Endothelial cell of umbilical vein (primary cell): Measurements from ENCODE around the gene HK1. TPM values are rescaled to one million over a fixed set of nuclear protein-coding genes. Genes with fewer than 3 reads are reported as not detected.

Source experiments
- BruUV-seq: library from RNA; stranded (reverse); fragments of 400-500 nt; replicated peaks from 2 replicates; lab custom pipeline; 2021; lab: Mats Ljungman, UMichigan
- CTCF ChIA-PET: fragments of 300-600, 350-600 bp; sonication (Branson Sonifier 250); formaldehyde crosslinking; loops from one replicate; lab custom pipeline; 2021; ENCODE audit warnings: antibody characterized with exemption, inconsistent platforms; lab: Charles Lee
- POLR2A ChIA-PET: fragments of 300-600, 350-600 bp; sonication (Branson Sonifier 250); formaldehyde crosslinking; loops from one replicate; lab custom pipeline; 2021; ENCODE audit warnings: antibody characterized with exemption, inconsistent platforms; lab: Charles Lee
- DNase-seq: peaks from one replicate; pipeline ENCODE4 v3.0.0-alpha.2; 2011; ENCODE audit warnings: low read depth, low spot score
- FAIRE-seq: peaks from 2 replicates; lab custom pipeline; 2011; peaks lifted over from hg19 to GRCh38; lab: Jason Lieb, UNC
- H2AFZ ChIP-seq: 2 replicates; pipeline ENCODE4 v1.6.0; 2012; ENCODE audit warnings: low read depth, low read length, control low read depth, inconsistent platforms
- H3K27ac ChIP-seq: 2 replicates; pipeline ENCODE4 v1.5.1; 2011; ENCODE audit warnings: low read depth, mild to moderate bottlenecking, control low read depth, low read length, moderate library complexity; ENCODE audit not compliant: insufficient read depth
- H3K27me3 ChIP-seq, 2 experiments: 2 replicates each; pipeline versions ENCODE4 v1.6.0 to v1.6.1; 2011; ENCODE audit warnings: low read length in 2 of 2, mixed read lengths in 1 of 2; ENCODE audit not compliant: control insufficient read depth in 2 of 2, insufficient read depth in 2 of 2
- H3K36me3 ChIP-seq, 2 experiments: 2 replicates in 1 of 2; 3 replicates in 1 of 2; pipeline ENCODE4 v1.5.1; 2011; ENCODE audit warnings: low read length in 2 of 2, mild to moderate bottlenecking in 1 of 2, moderate library complexity in 1 of 2; ENCODE audit not compliant: control insufficient read depth in 2 of 2, insufficient read depth in 2 of 2; ENCODE audit errors: extremely low read depth in 1 of 2
- H3K4me1 ChIP-seq: 3 replicates; pipeline ENCODE4 v1.5.1; 2011; ENCODE audit warnings: mild to moderate bottlenecking, low read length; ENCODE audit not compliant: control insufficient read depth, insufficient read depth; ENCODE audit errors: extremely low read depth
- H3K4me2 ChIP-seq: 2 replicates; pipeline ENCODE4 v1.6.1; 2011; ENCODE audit warnings: low read length, control low read depth, mixed read lengths; ENCODE audit not compliant: insufficient read depth
- H3K4me3 ChIP-seq, 3 experiments: fragments of 200-600 bp in 1 of 3; sonication (generic), shearing (Covaris generic) in 1 of 3; replicated peaks in 1 of 3; 2 replicates each; pipeline ENCODE4 v1.5.1; 2011 to 2016; ENCODE audit warnings: control low read depth in 3 of 3, low read length in 3 of 3, mild to moderate bottlenecking in 2 of 3, inconsistent platforms in 1 of 3, low read depth in 1 of 3, moderate library complexity in 1 of 3; ENCODE audit not compliant: insufficient read depth in 1 of 3
- H3K79me2 ChIP-seq: 2 replicates; pipeline ENCODE4 v1.6.0; 2012; ENCODE audit warnings: low read length, inconsistent platforms; ENCODE audit not compliant: control insufficient read depth, insufficient read depth
- H3K9ac ChIP-seq: replicated peaks from 2 replicates; pipeline ENCODE3; 2011; ENCODE audit warnings: low read length, control low read depth; ENCODE audit not compliant: insufficient read depth; ENCODE audit errors: extremely low read depth
- H3K9me1 ChIP-seq: replicated peaks from 3 replicates; pipeline ENCODE4 v1.6.0; 2011; ENCODE audit warnings: mild to moderate bottlenecking, low read length; ENCODE audit not compliant: control insufficient read depth, insufficient read depth; ENCODE audit errors: extremely low read depth
- H3K9me3 ChIP-seq: replicated peaks from 2 replicates; pipeline ENCODE4 v1.5.1; 2012; ENCODE audit warnings: low read length, inconsistent platforms; ENCODE audit not compliant: control insufficient read depth, insufficient read depth
- H4K20me1 ChIP-seq: replicated peaks from 2 replicates; pipeline ENCODE3; 2011; ENCODE audit warnings: mild to moderate bottlenecking, low read length; ENCODE audit not compliant: control insufficient read depth, insufficient read depth; ENCODE audit errors: extremely low read depth
- CTCF ChIP-seq, 2 donors: IDR thresholded peaks; 1 replicate in 1 of 2; 2 replicates in 1 of 2; pipeline ENCODE4 v1.5.1; 2011; ENCODE audit warnings: low read length in 2 of 2, mild to moderate bottlenecking in 2 of 2, moderate library complexity in 2 of 2, control low read depth in 1 of 2, inconsistent platforms in 1 of 2, low read depth in 1 of 2; ENCODE audit not compliant: insufficient read depth in 1 of 2; ENCODE audit errors: extremely low read depth in 1 of 2
- EZH2 ChIP-seq: IDR thresholded peaks from 2 replicates; pipeline ENCODE4 v1.6.1; 2012; ENCODE audit warnings: borderline replicate concordance, low read depth, mild to moderate bottlenecking, moderate library complexity, low read length, inconsistent platforms; ENCODE audit not compliant: severe bottlenecking
- FOS ChIP-seq: IDR thresholded peaks from 2 replicates; pipeline ENCODE4 v1.6.1; 2011; ENCODE audit warnings: mild to moderate bottlenecking, low read length, moderate library complexity, borderline replicate concordance; ENCODE audit not compliant: insufficient read depth
- JUN ChIP-seq: IDR thresholded peaks from 2 replicates; pipeline ENCODE4 v1.6.1; 2011; ENCODE audit warnings: borderline replicate concordance, low read depth; ENCODE audit not compliant: insufficient read length, insufficient read depth
- MYC ChIP-seq: IDR thresholded peaks from one replicate; pipeline ENCODE4 v1.6.1; 2011; ENCODE audit warnings: mild to moderate bottlenecking, low read depth, low read length
- POLR2A ChIP-seq: IDR thresholded peaks from 2 replicates; pipeline ENCODE4 v1.6.1; 2012; ENCODE audit warnings: low read depth, mild to moderate bottlenecking, control low read depth, low read length
- POLR2AphosphoS5 ChIP-seq: IDR thresholded peaks from 2 replicates; pipeline ENCODE4 v1.6.1; 2012; ENCODE audit warnings: low read depth, mild to moderate bottlenecking, control low read depth, low read length, moderate library complexity; ENCODE audit not compliant: insufficient read depth
- dilution Hi-C: fragments of 300-500 bp; cut with MboI; formaldehyde crosslinking; loops from one replicate; pipeline ENCODE4 v1.15.0; 2019; ENCODE audit warnings: low sequenced_read_pairs; ENCODE audit not compliant: extremely low pct_ligation_motif_present
- intact Hi-C: fragments of 100-400 bp; cut with micrococcal nuclease; formaldehyde crosslinking; loops from one replicate; pipeline ENCODE4 v1.10.0; 2022
- polyA plus RNA-seq, 4 experiments: library from polyadenylated mRNA; depleted of rRNA in 3 of 4; stranded (reverse) in 3 of 4; unstranded in 1 of 4; fragments of >200 nt; gene quantifications; 2 replicates each; pipeline versions ENCODE4 v1.2.1 to v1.2.3, GENCODE V29; 2011 to 2012; ENCODE audit warnings: missing spikeins in 1 of 4
- total RNA-seq: library from RNA; stranded (reverse); gene quantifications from 2 replicates; pipeline ENCODE4 v1.2.3, GENCODE V29; 2021
- TF ChIP-seq, protein P1 (sequence below): IDR thresholded peaks from 2 replicates; pipeline ENCODE4 v1.6.1; 2011; ENCODE audit not compliant: insufficient read depth, insufficient read length

Gene HK1
- total and polyA plus RNA-seq, 2 donors (not counting 3 experiments of a cell fraction or from before 2014, with no cell fraction given) = 50.8 to 121 TPM

- peaks cover 20% of the 10 kb centered on the region for H3K79me2 ChIP-seq
- peaks cover 28% of the 10 kb centered on the region for H3K4me1 ChIP-seq
- H3K36me3 ChIP-seq = peaks cover 0 to 2% of the 10 kb centered on the region in 2 experiments
- peak; percentile 40 for DNase-seq
- H3K9me3 ChIP-seq = no peaks in the 10 kb centered on the region
- H3K27ac ChIP-seq = peak overlapping the region; percentile 35
- H3K27me3 ChIP-seq = no peaks in the 10 kb centered on the region
- no peak overlapping the region for H3K9ac ChIP-seq
- FAIRE-seq = peak; percentile 89
- no peak overlapping the region for H3K4me2 ChIP-seq
- no peaks in the 10 kb centered on the region for H3K9me1 ChIP-seq
- no peak overlapping the region for H2AFZ ChIP-seq
- intact Hi-C loops = no loop called here
- ChIA-PET CTCF (interaction anchor here (1.0 kb wide), 1 partner anchor 17 kb away, joined by 3 read pairs; no protein-coding TSS in a partner anchor), POLR2A (no interaction called here)
- no peaks in the 10 kb centered on the region for H4K20me1 ChIP-seq
- dilution Hi-C loops = loop anchor here (10.0 kb wide), 1 partner anchor 46 kb away; no protein-coding TSS in a partner anchor
- no peak overlapping the region for H3K4me3 ChIP-seq
- no peak for TF ChIP-seq FOS
- no peak for TF ChIP-seq POLR2AphosphoS5
- TF ChIP-seq, protein P1, sequence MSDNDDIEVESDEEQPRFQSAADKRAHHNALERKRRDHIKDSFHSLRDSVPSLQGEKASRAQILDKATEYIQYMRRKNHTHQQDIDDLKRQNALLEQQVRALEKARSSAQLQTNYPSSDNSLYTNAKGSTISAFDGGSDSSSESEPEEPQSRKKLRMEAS = no peak
- TF ChIP-seq EZH2 = no peak
- BruUV-seq = no TSS peak
Observed at GRCh38 chr10:69360485-69361302, 82.4 kb downstream of the HK1 start.

- Histone ChIP-seq H3K4me2 (no peak overlapping the region), H4K20me1 (no peaks in the 10 kb centered on the region), H3K36me3 (peaks cover 0 to 5% of the 10 kb centered on the region in 2 experiments), H3K4me3 (no peak overlapping the region), H3K9ac (no peak overlapping the region), H3K27ac (no peak overlapping the region), H3K27me3 (no peaks in the 10 kb centered on the region), H3K9me1 (no peaks in the 10 kb centered on the region), H3K79me2 (peaks cover 20% of the 10 kb centered on the region), H2AFZ (no peak overlapping the region), H3K9me3 (no peaks in the 10 kb centered on the region), H3K4me1 (peaks cover 28% of the 10 kb centered on the region)
- no peak for FAIRE-seq
- DNase-seq = no peak
- intact Hi-C loops (no loop called here), dilution Hi-C loops (loop anchor here (10.0 kb wide), 1 partner anchor 46 kb away; no protein-coding TSS in a partner anchor)
- BruUV-seq = no TSS peak
- POLR2A ChIA-PET = no interaction called here
- CTCF ChIA-PET = interaction anchor here (1.9 kb wide), 1 partner anchor 12 kb away, joined by 6 read pairs; no protein-coding TSS in a partner anchor
- TF ChIP-seq JUN (no peak), FOS (no peak), POLR2A (no peak), CTCF (IDR thresholded peaks at IDR 0.05; ENCODE audit: extremely low read depth in 1 of 2, insufficient read depth in 1 of 2, low read depth in 1 of 2, low read length in 2 of 2) (no peak), POLR2AphosphoS5 (no peak), MYC (no peak)
- TF ChIP-seq, protein P1 = no peak
Observed at GRCh38 chr10:69361303-69361614, 83.0 kb downstream of the HK1 start.
